ENCODE data around the gene C1orf74.

DNA sequence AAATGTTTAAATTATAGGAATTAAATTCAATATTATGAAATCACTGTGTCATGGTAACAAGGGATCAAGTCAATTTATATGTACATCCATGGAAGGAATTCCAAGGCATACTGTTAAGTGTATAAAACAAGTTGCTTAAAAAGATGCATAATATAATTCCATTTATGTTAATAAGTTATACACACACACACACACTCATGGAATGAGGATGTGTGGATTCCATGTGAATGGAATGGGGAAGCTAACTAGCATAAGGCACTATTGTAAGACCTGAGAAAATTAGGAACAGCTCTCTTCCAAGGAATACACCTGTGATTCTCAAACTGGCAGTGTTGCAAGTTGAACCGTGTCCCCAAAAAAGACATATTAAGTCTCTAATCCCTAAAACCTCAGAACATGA is 46.1 kb downstream of the C1orf74 start:
- TF ChIP-seq OSR1 (CRISPR knock-in tag; IDR thresholded peaks at IDR 0.05) (no peak), ZFP30 (CRISPR knock-in tag; IDR thresholded peaks at IDR 0.05) (no peak), ESRRG (CRISPR knock-in tag; IDR thresholded peaks at IDR 0.05) (no peak), TCF4 (CRISPR knock-in tag; IDR thresholded peaks at IDR 0.05; ENCODE audit: borderline replicate concordance) (no peak), ZNF8 (CRISPR knock-in tag; IDR thresholded peaks at IDR 0.05) (no peak)
- TF ChIP-seq, protein P1, sequence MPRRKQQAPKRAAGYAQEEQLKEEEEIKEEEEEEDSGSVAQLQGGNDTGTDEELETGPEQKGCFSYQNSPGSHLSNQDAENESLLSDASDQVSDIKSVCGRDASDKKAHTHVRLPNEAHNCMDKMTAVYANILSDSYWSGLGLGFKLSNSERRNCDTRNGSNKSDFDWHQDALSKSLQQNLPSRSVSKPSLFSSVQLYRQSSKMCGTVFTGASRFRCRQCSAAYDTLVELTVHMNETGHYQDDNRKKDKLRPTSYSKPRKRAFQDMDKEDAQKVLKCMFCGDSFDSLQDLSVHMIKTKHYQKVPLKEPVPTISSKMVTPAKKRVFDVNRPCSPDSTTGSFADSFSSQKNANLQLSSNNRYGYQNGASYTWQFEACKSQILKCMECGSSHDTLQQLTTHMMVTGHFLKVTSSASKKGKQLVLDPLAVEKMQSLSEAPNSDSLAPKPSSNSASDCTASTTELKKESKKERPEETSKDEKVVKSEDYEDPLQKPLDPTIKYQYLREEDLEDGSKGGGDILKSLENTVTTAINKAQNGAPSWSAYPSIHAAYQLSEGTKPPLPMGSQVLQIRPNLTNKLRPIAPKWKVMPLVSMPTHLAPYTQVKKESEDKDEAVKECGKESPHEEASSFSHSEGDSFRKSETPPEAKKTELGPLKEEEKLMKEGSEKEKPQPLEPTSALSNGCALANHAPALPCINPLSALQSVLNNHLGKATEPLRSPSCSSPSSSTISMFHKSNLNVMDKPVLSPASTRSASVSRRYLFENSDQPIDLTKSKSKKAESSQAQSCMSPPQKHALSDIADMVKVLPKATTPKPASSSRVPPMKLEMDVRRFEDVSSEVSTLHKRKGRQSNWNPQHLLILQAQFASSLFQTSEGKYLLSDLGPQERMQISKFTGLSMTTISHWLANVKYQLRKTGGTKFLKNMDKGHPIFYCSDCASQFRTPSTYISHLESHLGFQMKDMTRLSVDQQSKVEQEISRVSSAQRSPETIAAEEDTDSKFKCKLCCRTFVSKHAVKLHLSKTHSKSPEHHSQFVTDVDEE (CRISPR knock-in tag; IDR thresholded peaks at IDR 0.05), result no peak
- TF ChIP-seq, protein P2, sequence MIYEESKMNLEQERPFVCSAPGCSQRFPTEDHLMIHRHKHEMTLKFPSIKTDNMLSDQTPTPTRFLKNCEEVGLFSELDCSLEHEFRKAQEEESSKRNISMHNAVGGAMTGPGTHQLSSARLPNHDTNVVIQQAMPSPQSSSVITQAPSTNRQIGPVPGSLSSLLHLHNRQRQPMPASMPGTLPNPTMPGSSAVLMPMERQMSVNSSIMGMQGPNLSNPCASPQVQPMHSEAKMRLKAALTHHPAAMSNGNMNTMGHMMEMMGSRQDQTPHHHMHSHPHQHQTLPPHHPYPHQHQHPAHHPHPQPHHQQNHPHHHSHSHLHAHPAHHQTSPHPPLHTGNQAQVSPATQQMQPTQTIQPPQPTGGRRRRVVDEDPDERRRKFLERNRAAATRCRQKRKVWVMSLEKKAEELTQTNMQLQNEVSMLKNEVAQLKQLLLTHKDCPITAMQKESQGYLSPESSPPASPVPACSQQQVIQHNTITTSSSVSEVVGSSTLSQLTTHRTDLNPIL (CRISPR knock-in tag; IDR thresholded peaks at IDR 0.05; ENCODE audit: low read depth), result no peak
- TF ChIP-seq, protein P3, sequence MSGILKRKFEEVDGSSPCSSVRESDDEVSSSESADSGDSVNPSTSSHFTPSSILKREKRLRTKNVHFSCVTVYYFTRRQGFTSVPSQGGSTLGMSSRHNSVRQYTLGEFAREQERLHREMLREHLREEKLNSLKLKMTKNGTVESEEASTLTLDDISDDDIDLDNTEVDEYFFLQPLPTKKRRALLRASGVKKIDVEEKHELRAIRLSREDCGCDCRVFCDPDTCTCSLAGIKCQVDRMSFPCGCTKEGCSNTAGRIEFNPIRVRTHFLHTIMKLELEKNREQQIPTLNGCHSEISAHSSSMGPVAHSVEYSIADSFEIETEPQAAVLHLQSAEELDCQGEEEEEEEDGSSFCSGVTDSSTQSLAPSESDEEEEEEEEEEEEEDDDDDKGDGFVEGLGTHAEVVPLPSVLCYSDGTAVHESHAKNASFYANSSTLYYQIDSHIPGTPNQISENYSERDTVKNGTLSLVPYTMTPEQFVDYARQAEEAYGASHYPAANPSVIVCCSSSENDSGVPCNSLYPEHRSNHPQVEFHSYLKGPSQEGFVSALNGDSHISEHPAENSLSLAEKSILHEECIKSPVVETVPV (CRISPR knock-in tag; IDR thresholded peaks at IDR 0.05), result no peak
- TF ChIP-seq, protein P4, sequence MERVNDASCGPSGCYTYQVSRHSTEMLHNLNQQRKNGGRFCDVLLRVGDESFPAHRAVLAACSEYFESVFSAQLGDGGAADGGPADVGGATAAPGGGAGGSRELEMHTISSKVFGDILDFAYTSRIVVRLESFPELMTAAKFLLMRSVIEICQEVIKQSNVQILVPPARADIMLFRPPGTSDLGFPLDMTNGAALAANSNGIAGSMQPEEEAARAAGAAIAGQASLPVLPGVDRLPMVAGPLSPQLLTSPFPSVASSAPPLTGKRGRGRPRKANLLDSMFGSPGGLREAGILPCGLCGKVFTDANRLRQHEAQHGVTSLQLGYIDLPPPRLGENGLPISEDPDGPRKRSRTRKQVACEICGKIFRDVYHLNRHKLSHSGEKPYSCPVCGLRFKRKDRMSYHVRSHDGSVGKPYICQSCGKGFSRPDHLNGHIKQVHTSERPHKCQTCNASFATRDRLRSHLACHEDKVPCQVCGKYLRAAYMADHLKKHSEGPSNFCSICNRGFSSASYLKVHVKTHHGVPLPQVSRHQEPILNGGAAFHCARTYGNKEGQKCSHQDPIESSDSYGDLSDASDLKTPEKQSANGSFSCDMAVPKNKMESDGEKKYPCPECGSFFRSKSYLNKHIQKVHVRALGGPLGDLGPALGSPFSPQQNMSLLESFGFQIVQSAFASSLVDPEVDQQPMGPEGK (CRISPR knock-in tag; IDR thresholded peaks at IDR 0.05; ENCODE audit: borderline replicate concordance), result no peak

Measured in SK-N-SH treated with all-trans-retinoic acid at 6 μM for 48 hours (cell line).